ENCODE results near the gene BLOC1S3.

The BLOC1S3 gene

GRCh38 chr19:45144431-45145269 is 33.9 kb upstream of the BLOC1S3 start:
- peak; percentile 6 for DNase-seq
- Histone ChIP-seq H3K27me3 (no peaks in the 10 kb centered on the region), H3K4me3 (ENCODE audit: low read depth, low read length) (no peak overlapping the region), H3K9me3 (no peaks in the 10 kb centered on the region), H3K36me3 (peaks cover 50% of the 10 kb centered on the region), H3K4me1 (no peaks in the 10 kb centered on the region)
- TF ChIP-seq CTCF (IDR thresholded peaks at IDR 0.05; ENCODE audit: low read depth, low read length), result no peak

- Histone ChIP-seq H3K4me1 (peaks cover under 1% of the 10 kb centered on the region; the same call in 1 of the 2 replicates), H3K9me3 (no peaks in the 10 kb centered on the region), H3K4me3 (ENCODE audit: low read depth, low read length) (no peak overlapping the region), H3K36me3 (peaks cover 49% of the 10 kb centered on the region), H3K27me3 (no peaks in the 10 kb centered on the region)
- DNase-seq, result no peak
- no peak for TF ChIP-seq CTCF (IDR thresholded peaks at IDR 0.05; ENCODE audit: low read depth, low read length)
Measured at GRCh38 chr19:45145270-45146189, 33.1 kb upstream of the BLOC1S3 start.

GRCh38 chr19:45146251-45146650 is 32.3 kb upstream of the BLOC1S3 start:
- Histone ChIP-seq H3K9me3 (no peaks in the 10 kb centered on the region), H3K36me3 (peaks cover 44% of the 10 kb centered on the region), H3K27me3 (no peaks in the 10 kb centered on the region), H3K4me1 (peaks cover 4% of the 10 kb centered on the region; the same call in 1 of the 2 replicates), H3K4me3 (ENCODE audit: low read depth, low read length) (no peak overlapping the region)
- DNase-seq, result no peak
- no peak for TF ChIP-seq CTCF (IDR thresholded peaks at IDR 0.05; ENCODE audit: low read depth, low read length)

GRCh38 chr19:45146741-45147205 is 31.8 kb upstream of the BLOC1S3 start:
- peak; percentile 16 for DNase-seq
- Histone ChIP-seq H3K9me3 (no peaks in the 10 kb centered on the region), H3K4me3 (ENCODE audit: low read depth, low read length) (no peak overlapping the region), H3K27me3 (no peaks in the 10 kb centered on the region), H3K36me3 (peaks cover 39% of the 10 kb centered on the region), H3K4me1 (peaks cover 4% of the 10 kb centered on the region; the same call in 1 of the 2 replicates)
- no peak for TF ChIP-seq CTCF (IDR thresholded peaks at IDR 0.05; ENCODE audit: low read depth, low read length)

GRCh38 chr19:45147835-45148676 is 30.5 kb upstream of the BLOC1S3 start:
- no peak for TF ChIP-seq CTCF (IDR thresholded peaks at IDR 0.05; ENCODE audit: low read depth, low read length)
- DNase-seq, result peak; percentile 12
- Histone ChIP-seq H3K27me3 (peaks cover 9% of the 10 kb centered on the region), H3K4me1 (peaks cover 4% of the 10 kb centered on the region; the same call in 1 of the 2 replicates), H3K9me3 (peaks cover 5% of the 10 kb centered on the region; the same call in 1 of the 2 replicates), H3K4me3 (ENCODE audit: low read depth, low read length) (no peak overlapping the region), H3K36me3 (peaks cover 31% of the 10 kb centered on the region)

Measured in BE2C (cell line).